GM23338 (cell line): ENCODE data around the gene MYL1. TPM values are rescaled to one million over a fixed set of nuclear protein-coding genes. Genes with fewer than 3 reads are reported as not detected.

ENCODE experiments used
- polyA plus RNA-seq: library from polyadenylated mRNA; unstranded; fragments of >200 nt; fragmentation: Nextera tagmentation; extraction: Ambion mirVana; gene quantifications from 2 replicates; pipeline ENCODE4 v1.2.1, GENCODE V29; 2016
- small RNA-seq: library from RNA; depleted of rRNA; stranded (forward); fragments of <200 nt; gene quantifications from one replicate; pipeline ENCODE3, GENCODE V24; 2014; ENCODE audit warnings: low replicate concordance
- total RNA-seq: library from RNA; depleted of rRNA; stranded (reverse); fragments of >200 nt; shearing (Covaris generic); gene quantifications from 2 replicates; pipeline ENCODE4 v1.2.3, GENCODE V29; 2014; rRNA removed

The MYL1 gene
- total and polyA plus RNA-seq, 2 experiments from 2014 or later, result not detected

Small RNA genes lying within 50 kb of the gene (small RNA-seq; reads per million reads assigned to genes)
- gene RF00019, result not detected

Other genes starting within 250 kb of the MYL1 start
- gene KANSL1L, start 143.8 kb downstream of the MYL1 start, total RNA-seq, result 21.1 and 21.2 TPM in 2 replicates
- gene KANSL1L, start 143.8 kb downstream of the MYL1 start, polyA plus RNA-seq, result 6.5 and 7.4 TPM in 2 replicates
- gene ACADL, start 89.7 kb downstream of the MYL1 start, total RNA-seq, result 0.39 TPM in 1 of 2 replicates, not detected in the other
- 0.37 and 0.68 TPM in 2 replicates for gene ACADL, start 89.7 kb downstream of the MYL1 start, polyA plus RNA-seq
- gene LANCL1, start 161.6 kb upstream of the MYL1 start, total RNA-seq, result 36.8 and 41.1 TPM in 2 replicates
- 10.8 and 13.4 TPM in 2 replicates for gene LANCL1, start 161.6 kb upstream of the MYL1 start, polyA plus RNA-seq
- 11.0 and 15.7 TPM in 2 replicates for gene CPS1, start 241.4 kb upstream of the MYL1 start, total RNA-seq
- gene CPS1, start 241.4 kb upstream of the MYL1 start, polyA plus RNA-seq, result 4.9 and 5.5 TPM in 2 replicates